Mammary epithelial cell (primary cell): Measurements from ENCODE around the gene SIK3.

Experiments
- CTCF ChIP-seq, 2 donors: IDR thresholded peaks in 1 of 2; conservative IDR thresholded peaks in 1 of 2; 2 replicates each; pipeline ENCODE4 v1.5.1; 2011 to 2012; ENCODE audit warnings: inconsistent platforms in 2 of 2, low read length in 2 of 2, mild to moderate bottlenecking in 2 of 2, control low read depth in 1 of 2, low read depth in 1 of 2; ENCODE audit not compliant: insufficient read depth in 1 of 2; ENCODE audit errors: extremely low read depth in 1 of 2
- EZH2 ChIP-seq: IDR thresholded peaks from 2 replicates; pipeline ENCODE4 v1.6.1; 2012; ENCODE audit warnings: low read length, inconsistent platforms, borderline replicate concordance

- TF ChIP-seq CTCF (conservative IDR thresholded peaks at IDR 0.05 in 1 of 2, IDR thresholded peaks at IDR 0.05 in 1 of 2; ENCODE audit: extremely low read depth in 1 of 2, insufficient read depth in 1 of 2, low read depth in 1 of 2, low read length in 2 of 2) (no peak), EZH2 (no peak)
Measured at GRCh38 chr11:116893906-116894305, 204.3 kb downstream of the SIK3 start.
